HG03439 (cell line): ENCODE data around the gene CYP19A1.
"Not testable (repeated sequence)": the region's sequence is repeated elsewhere in the genome, so short reads cannot be mapped to it uniquely, and the experiment has no call there.

Source experiments
- ATAC-seq: cut with Tn5 transposase; IDR thresholded peaks from one replicate; pipeline ENCODE4 v1.9.1; 2021; ENCODE audit warnings: mild to moderate bottlenecking, moderate library complexity; ENCODE audit not compliant: unreplicated experiment

CYP19A1 gene

GRCh38 chr15:51188791-51189190, 149.6 kb downstream of the CYP19A1 start:
- not testable (repeated sequence) for ATAC-seq

GRCh38 chr15:51186891-51187290, 151.5 kb downstream of the CYP19A1 start:
- no peak for ATAC-seq

DNA sequence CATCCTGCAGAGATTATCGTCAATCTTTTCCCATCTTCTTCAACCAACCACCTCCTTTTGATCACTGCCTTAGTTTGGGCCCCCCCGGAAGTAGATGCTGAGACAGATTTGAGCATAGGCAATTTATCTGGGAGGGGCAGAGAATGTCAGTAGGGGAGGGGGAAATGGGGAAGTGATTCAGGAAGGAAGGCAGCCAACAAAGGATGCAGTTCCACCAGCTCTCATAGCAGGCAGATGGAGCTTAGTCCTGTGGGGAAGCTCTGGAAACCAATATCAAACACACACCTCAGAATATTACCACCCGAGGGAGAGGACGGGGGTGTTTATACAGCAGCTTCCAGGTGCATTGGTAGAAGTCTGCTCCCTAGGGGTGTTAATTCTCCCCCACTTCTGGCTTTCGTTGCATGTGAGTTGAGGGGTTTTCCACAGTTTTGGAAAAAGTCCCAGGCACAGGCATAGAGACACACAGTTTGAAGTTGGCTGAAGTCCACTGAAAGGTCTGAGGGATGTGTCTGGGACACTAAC, 152.2 kb downstream of the CYP19A1 start:
- ATAC-seq = no peak

GRCh38 chr15:51185213-51186159, 152.9 kb downstream of the CYP19A1 start:
- no peak for ATAC-seq

DNA sequence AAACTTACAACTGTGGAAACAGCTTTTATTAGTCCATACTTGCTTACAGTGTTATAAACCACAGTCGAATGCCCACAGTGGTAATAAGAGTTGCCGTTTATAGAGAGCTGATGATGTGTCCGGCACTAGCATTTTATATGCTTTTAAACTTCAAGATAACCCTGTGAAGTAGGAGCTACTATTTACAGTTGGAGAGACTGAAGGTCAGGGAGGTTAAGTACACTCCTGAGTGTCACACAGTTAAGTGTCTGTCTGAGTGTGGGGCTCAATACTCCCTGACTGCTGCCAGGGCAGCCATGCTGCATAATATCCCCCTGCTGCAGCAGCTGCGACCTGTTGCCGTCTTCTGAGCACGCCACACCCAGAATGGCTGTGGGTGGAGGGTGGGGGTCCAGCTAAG, 153.8 kb downstream of the CYP19A1 start:
- no peak for ATAC-seq

DNA sequence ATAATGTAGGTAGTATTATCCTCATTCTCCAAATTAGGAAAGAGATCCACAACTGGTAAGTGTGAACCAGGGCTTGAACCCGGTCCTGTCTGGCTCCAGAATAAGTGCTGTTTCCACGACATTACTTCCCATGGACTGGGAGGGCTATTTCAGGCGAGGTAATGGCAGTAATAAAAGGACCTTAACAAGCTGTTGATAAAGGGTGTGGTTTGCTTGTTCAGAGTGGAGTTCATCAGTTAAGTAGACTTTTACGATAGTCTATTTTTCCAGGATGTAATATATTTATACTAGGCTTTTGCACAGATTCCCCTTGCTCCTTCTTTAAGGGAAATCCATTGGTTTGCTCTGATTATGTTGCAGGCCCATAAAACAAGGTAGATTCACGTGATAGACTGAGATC, 155.3 kb downstream of the CYP19A1 start:
- ATAC-seq = no peak

DNA sequence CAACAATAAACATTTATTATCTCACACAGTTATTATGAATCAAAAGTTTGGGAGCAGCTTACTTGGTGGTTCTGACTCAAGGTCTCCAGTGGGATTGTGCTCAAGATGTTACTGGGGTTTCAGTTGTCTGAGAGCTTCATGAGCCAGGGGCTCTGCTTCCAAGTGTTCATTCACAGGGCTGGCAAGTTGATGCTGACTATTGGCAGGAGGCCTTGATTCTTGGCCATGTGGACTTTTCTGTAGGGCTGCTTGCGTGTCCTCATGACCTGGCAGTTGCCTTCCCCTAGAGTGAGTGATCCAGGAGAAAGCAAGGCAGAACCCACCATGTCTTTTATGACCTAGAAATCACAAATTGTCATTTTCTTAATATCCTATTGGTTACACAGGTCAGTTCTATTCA, 156.5 kb downstream of the CYP19A1 start:
- no peak for ATAC-seq

GRCh38 chr15:51181221-51181620, 157.2 kb downstream of the CYP19A1 start:
- ATAC-seq = no peak

DNA sequence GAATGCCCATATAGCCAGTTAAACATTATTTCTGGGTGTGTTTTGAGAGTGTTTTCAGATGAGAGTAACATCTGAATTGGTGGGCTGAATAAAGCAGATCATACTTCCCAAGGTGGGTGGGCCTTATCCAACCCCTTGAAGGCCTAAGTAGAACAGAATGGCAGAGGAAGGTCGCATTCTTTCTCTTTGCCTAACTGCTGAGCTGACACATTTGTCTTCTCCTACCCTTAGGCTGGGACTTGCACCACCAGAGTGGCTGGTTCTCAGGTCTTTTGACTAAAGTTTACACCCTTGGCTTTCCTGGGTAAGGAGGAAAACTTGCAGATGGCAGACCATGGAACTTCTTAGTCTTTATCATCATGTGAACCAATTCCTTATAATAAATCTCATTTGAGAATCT, 157.9 kb downstream of the CYP19A1 start:
- ATAC-seq = no peak

GRCh38 chr15:51180011-51180410, 158.4 kb downstream of the CYP19A1 start:
- no peak for ATAC-seq

DNA sequence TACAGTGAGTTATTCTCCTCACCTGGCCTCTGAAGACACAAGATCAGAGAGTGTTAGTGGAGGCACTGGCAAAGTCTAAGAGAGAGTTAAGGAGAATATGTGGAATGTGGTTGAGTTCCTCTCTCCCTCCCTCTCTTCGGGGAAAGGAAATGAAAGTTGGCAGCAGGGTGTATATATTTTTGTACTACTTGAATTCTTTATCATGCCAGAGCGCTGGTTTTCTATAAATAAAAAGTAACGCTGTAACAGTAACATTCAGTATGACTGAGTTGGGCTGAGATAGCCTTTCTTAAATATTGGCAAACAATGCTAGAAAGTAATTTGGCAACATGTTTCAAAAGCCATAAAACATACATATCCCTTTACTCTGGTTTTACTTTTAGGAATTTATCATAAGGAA, 166.2 kb downstream of the CYP19A1 start:
- no peak for ATAC-seq

- no peak for ATAC-seq
Observed at GRCh38 chr15:51171634-51171932, 166.8 kb downstream of the CYP19A1 start.

DNA sequence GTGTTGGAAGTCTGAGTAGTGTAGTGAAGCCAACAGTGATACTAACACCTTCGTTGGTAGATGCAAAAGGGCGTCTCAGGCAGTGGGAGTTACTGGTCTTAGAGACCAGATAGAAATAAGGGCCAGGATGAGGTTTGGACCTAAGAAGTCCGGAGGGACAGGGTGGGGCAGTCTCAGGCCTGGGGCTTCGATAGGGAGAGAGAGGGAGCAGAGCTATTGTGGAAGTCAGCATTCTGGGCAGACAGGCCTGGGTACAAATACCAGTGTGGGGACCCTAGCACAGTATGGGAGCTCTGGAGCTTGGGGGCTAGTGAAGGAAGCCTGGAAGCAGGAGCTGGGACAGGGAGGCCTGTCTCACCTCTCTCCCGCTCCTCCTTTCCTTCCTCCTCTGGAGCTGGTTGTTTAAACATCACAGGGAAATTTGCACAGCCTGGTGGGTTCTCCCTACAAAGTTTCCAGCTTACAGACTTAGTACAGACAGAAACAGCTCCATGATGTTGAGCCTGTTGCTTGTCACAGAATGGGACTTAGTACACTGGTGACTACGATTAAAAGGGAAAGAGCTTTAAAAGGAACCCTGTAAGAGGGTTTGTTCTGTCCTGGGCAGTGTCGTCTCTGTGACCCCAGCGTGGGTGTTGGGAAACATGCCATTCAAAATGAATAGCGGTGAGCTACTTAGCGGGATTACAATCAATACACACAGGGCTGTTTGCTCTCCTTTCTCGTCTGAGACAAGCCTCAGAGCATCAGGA, 167.3 kb downstream of the CYP19A1 start:
- no peak for ATAC-seq

DNA sequence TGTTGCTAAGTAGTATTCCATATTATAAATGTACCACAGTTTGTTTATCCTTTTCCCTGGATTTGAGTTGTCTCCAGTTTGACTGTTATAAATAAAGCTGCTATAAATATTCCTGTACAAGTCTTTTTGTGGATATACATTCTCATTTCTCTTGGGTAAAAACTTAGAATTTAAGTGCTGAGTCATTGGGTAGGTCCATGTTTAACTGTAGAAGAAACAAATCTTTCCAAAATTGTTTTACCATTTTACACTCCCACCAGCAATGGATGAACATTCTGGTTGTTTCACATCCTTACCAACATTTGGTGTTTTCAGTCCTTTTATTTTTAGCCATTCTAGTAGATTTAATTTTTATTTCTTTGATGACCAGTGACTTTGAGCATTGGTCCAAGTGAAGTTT, 169.7 kb downstream of the CYP19A1 start:
- no peak for ATAC-seq

GRCh38 chr15:51163843-51164242, 174.6 kb downstream of the CYP19A1 start:
- no peak for ATAC-seq

DNA sequence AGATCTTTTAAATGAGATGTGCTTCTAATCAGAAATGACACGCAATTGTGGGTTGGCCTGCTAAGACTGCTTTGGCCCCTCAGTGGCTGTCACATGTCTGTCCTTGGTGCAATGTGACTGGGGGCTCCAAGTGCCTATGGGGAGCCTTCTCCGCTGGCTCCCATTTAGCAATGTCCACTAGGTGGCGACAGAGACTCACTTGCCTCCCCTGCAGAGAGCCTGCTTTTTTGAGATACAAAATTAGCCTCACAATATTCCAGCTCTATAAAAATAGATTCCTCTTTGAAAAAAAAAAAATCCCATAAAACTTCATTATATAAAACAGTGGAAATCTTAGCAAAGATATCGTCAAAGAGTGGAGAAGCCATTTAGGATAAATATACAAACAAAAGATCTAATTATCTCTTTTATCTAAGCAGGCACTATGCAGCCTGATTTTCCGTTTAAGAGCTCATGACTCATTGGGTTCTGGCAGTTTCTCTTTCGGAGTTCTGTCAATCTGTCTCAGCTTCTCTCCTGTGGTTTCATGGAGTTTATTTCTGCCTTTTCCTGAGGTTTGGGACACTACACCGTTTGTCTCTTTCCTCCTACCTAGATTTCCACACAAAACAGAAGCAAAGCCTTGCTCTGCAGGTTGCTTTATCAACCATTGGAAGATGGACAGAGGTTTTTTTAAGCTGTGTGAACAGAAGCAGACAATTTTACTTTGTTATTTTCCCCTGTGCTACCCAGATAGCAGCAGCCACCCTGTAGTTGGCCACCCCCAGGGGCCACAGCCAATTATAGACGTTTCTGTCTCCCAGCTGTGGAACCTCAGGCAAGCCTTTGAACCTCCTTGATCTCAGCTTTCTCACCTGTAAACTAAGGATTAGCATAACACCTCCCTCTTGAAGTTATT, 175.3 kb downstream of the CYP19A1 start:
- peak; percentile 74 for ATAC-seq

GRCh38 chr15:51161491-51162220, 176.7 kb downstream of the CYP19A1 start:
- no peak for ATAC-seq

- no peak for ATAC-seq
Observed at GRCh38 chr15:51160484-51160883, 177.9 kb downstream of the CYP19A1 start.
